OCI-LY7 (cell line): ENCODE results near the gene CCL21. TPM values are rescaled to one million over a fixed set of nuclear protein-coding genes. Genes with fewer than 3 reads are reported as not detected.

ENCODE experiments used
- BruUV-seq: library from RNA; stranded (reverse); fragments of 400-500 nt; replicated peaks from 2 replicates; lab custom pipeline; 2021; lab: Mats Ljungman, UMichigan
- CTCF ChIA-PET: fragments of 300-600 bp; sonication (Branson Sonifier 250); formaldehyde crosslinking; loops from one replicate; lab custom pipeline; 2022; ENCODE audit warnings: antibody characterized with exemption; ENCODE audit not compliant: unreplicated experiment; lab: Charles Lee
- POLR2A ChIA-PET: fragments of 300-600 bp; sonication (Branson Sonifier 250); formaldehyde crosslinking; loops from one replicate; lab custom pipeline; 2022; ENCODE audit warnings: antibody characterized with exemption; lab: Charles Lee
- DNase-seq: peaks from one replicate; pipeline ENCODE4 v3.0.0-alpha.2; 2015; ENCODE audit warnings: low spot score
- H2AFZ ChIP-seq: fragments of 200-600 bp; sonication (generic), shearing (Covaris generic); 2 replicates; pipeline ENCODE4 v1.6.1; 2014; ENCODE audit warnings: mild to moderate bottlenecking, antibody characterized with exemption, low read length, moderate library complexity
- H3K27ac ChIP-seq: fragments of 200-600 bp; sonication (generic); 2 replicates; pipeline ENCODE4 v1.5.1; 2014; ENCODE audit warnings: mixed run types, low read depth, mild to moderate bottlenecking, moderate library complexity, low read length, inconsistent platforms; ENCODE audit not compliant: poor library complexity, severe bottlenecking
- H3K36me3 ChIP-seq: fragments of 200-600 bp; sonication (generic); 2 replicates; pipeline ENCODE4 v1.6.1; 2014; ENCODE audit warnings: mild to moderate bottlenecking, antibody characterized with exemption, low read length, moderate library complexity, mixed read lengths; ENCODE audit not compliant: insufficient read depth
- H3K4me1 ChIP-seq: fragments of 200-600 bp; sonication (generic); 2 replicates; pipeline ENCODE4 v1.5.1; 2014; ENCODE audit warnings: mild to moderate bottlenecking, low read length; ENCODE audit not compliant: insufficient read depth, poor library complexity, severe bottlenecking
- H3K4me2 ChIP-seq: fragments of 200-600 bp; sonication (generic); 2 replicates; pipeline ENCODE4 v1.6.1; 2014; ENCODE audit warnings: mild to moderate bottlenecking, low read length
- H3K4me3 ChIP-seq: fragments of 200-600 bp; sonication (generic); 2 replicates; pipeline ENCODE4 v1.5.1; 2014; ENCODE audit warnings: mild to moderate bottlenecking, low read depth, low read length; ENCODE audit not compliant: poor library complexity, severe bottlenecking
- H3K79me2 ChIP-seq: fragments of 200-600 bp; sonication (generic); 2 replicates; pipeline ENCODE4 v1.6.1; 2016; ENCODE audit warnings: low read depth, mild to moderate bottlenecking, low read length, moderate library complexity, mixed read lengths; ENCODE audit not compliant: insufficient read depth
- H3K9me2 ChIP-seq: fragments of 200-600 bp; sonication (generic); 2 replicates; pipeline ENCODE4 v1.6.1; 2016; ENCODE audit warnings: mild to moderate bottlenecking, low read length, mixed read lengths; ENCODE audit not compliant: insufficient read depth
- H3K9me3 ChIP-seq: fragments of 200-600 bp; sonication (generic); 2 replicates; pipeline ENCODE4 v1.6.1; 2014; ENCODE audit warnings: mild to moderate bottlenecking, mixed run types, low read length, mixed read lengths
- H4K20me1 ChIP-seq: fragments of 200-600 bp; sonication (generic); 2 replicates; pipeline ENCODE4 v1.6.1; 2014; ENCODE audit warnings: mild to moderate bottlenecking, antibody characterized with exemption, low read length, moderate library complexity, mixed read lengths; ENCODE audit not compliant: insufficient read depth
- EZH2phosphoT487 ChIP-seq: fragments of 200-600 bp; sonication (generic); IDR thresholded peaks from 2 replicates; pipeline ENCODE4 v1.6.1; 2018; ENCODE audit warnings: low read depth, borderline replicate concordance, mild to moderate bottlenecking, mixed run types, antibody characterized with exemption, low read length, moderate library complexity, mixed read lengths
- intact Hi-C: fragments of 100-400 bp; cut with micrococcal nuclease; formaldehyde crosslinking; loops from one replicate; pipeline ENCODE4 v1.10.0; 2022; ENCODE audit not compliant: unreplicated experiment
- total RNA-seq, 2 experiments: library from RNA; depleted of rRNA in 1 of 2; stranded (reverse); fragments of >200 nt in 1 of 2; shearing (Covaris generic) in 1 of 2; gene quantifications; 2 replicates each; pipeline ENCODE4 v1.2.3, GENCODE V29; 2014 to 2022
- TF ChIP-seq, protein P1 (sequence below): fragments of 200-600 bp; sonication (generic); conservative IDR thresholded peaks from 2 replicates; pipeline ENCODE4 v1.5.1; 2014; ENCODE audit warnings: mild to moderate bottlenecking, antibody characterized with exemption, low read length, moderate library complexity, mixed read lengths

CCL21 gene
- total RNA-seq, 2 experiments from 2014 or later = not detected

DNA sequence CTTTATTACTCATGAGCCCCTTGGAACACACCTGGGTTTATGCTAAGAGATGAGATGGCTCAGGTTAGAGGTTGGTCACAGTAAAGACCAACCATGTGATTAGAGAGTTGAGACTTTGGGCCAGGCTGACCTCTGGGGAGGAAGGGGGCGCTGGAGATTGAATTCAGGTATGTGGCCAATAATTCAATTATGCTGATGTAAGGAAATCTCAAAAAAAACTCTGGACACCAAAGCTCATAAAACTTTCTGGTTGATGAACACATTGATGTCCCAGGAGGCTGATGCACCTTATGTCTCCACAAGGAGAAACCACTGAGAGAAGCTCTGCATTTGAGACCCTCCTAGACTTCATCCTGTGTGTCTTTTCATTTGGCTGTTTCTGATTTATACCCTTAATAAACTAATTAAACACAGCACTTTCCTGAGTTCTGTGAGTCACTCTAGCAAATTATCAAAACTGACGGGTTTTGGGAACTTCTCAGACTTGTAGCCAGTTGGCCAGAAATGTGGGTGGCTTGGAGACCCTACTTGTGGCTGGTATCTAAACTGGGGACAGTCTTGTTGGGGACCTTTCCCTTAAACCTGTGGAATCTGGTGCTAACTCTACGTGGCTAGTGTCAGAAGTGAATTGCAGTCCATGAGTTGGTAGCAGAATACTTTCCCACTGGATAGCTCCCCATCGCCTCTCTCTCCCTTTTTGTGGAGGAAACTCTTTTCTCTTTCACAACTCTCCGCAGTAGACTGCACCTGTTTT lies 40.0 kb downstream of the CCL21 start:
- no peak overlapping the region for H3K27ac ChIP-seq
- peaks cover 5% of the 10 kb centered on the region; the same call in 1 of the 2 replicates for H3K36me3 ChIP-seq
- intact Hi-C loops = no loop called here
- no peak overlapping the region for H2AFZ ChIP-seq
- H3K4me2 ChIP-seq = no peak overlapping the region
- TF ChIP-seq EZH2phosphoT487 = no peak
- TF ChIP-seq, protein P1, sequence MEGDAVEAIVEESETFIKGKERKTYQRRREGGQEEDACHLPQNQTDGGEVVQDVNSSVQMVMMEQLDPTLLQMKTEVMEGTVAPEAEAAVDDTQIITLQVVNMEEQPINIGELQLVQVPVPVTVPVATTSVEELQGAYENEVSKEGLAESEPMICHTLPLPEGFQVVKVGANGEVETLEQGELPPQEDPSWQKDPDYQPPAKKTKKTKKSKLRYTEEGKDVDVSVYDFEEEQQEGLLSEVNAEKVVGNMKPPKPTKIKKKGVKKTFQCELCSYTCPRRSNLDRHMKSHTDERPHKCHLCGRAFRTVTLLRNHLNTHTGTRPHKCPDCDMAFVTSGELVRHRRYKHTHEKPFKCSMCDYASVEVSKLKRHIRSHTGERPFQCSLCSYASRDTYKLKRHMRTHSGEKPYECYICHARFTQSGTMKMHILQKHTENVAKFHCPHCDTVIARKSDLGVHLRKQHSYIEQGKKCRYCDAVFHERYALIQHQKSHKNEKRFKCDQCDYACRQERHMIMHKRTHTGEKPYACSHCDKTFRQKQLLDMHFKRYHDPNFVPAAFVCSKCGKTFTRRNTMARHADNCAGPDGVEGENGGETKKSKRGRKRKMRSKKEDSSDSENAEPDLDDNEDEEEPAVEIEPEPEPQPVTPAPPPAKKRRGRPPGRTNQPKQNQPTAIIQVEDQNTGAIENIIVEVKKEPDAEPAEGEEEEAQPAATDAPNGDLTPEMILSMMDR = no peak
- DNase-seq = no peak
- POLR2A ChIA-PET = no interaction called here
- no peaks in the 10 kb centered on the region for H3K79me2 ChIP-seq
- no peaks in the 10 kb centered on the region for H3K9me3 ChIP-seq
- CTCF ChIA-PET = no interaction called here
- BruUV-seq = no TSS peak
- no peaks in the 10 kb centered on the region for H4K20me1 ChIP-seq
- peaks cover 7% of the 10 kb centered on the region for H3K4me1 ChIP-seq
- no peak overlapping the region for H3K4me3 ChIP-seq
- no peaks in the 10 kb centered on the region for H3K9me2 ChIP-seq

GRCh38 chr9:34665381-34666250 lies 44.3 kb downstream of the CCL21 start:
- BruUV-seq = TSS peak; percentile 62
- TF ChIP-seq, protein P1 = no peak
- TF ChIP-seq EZH2phosphoT487 = no peak

More at GRCh38 chr9:34665381-34666250, 44.3 kb downstream of the CCL21 start:
- Histone ChIP-seq H3K9me2 (no peaks in the 10 kb centered on the region), H3K36me3 (peaks cover 5% of the 10 kb centered on the region; the same call in 1 of the 2 replicates), H3K9me3 (no peaks in the 10 kb centered on the region), H4K20me1 (no peaks in the 10 kb centered on the region), H3K79me2 (no peaks in the 10 kb centered on the region), H2AFZ (peak overlapping the region; percentile 78), H3K4me2 (peak overlapping the region; percentile 100), H3K4me1 (peaks cover 13% of the 10 kb centered on the region), H3K27ac (peak overlapping the region; percentile 82), H3K4me3 (peak overlapping the region; percentile 96)
- ChIA-PET CTCF (interaction anchor here (0.5 to 1.2 kb wide), 6 partner anchors 19 to 1091 kb away, joined by 3 to 8 read pairs (median 4); partner anchors contain the start of gene GALT), POLR2A (interaction anchor here (0.6 to 2.1 kb wide), 5 partner anchors 19 to 433 kb away, joined by 3 to 9 read pairs (median 5); partner anchors contain the start of genes GALT and SIGMAR1)
- peak; percentile 95 for DNase-seq
- intact Hi-C loops = loop anchor here (1.0 kb wide), 1 partner anchor 19 kb away; the partner anchor contains the start of gene GALT
